ENCODE measurements around the gene CPD. TPM values are rescaled to one million over a fixed set of nuclear protein-coding genes. Genes with fewer than 3 reads are reported as not detected.
A peak's percentile ranks its signal among the peaks of the same experiment; 100 is the strongest.

CPD gene
- total and polyA plus RNA-seq, 2 of the 13 experiments (the other 11 are each of a cell fraction or from before 2014, with no cell fraction given) = 46.1 to 72.3 TPM

DNA sequence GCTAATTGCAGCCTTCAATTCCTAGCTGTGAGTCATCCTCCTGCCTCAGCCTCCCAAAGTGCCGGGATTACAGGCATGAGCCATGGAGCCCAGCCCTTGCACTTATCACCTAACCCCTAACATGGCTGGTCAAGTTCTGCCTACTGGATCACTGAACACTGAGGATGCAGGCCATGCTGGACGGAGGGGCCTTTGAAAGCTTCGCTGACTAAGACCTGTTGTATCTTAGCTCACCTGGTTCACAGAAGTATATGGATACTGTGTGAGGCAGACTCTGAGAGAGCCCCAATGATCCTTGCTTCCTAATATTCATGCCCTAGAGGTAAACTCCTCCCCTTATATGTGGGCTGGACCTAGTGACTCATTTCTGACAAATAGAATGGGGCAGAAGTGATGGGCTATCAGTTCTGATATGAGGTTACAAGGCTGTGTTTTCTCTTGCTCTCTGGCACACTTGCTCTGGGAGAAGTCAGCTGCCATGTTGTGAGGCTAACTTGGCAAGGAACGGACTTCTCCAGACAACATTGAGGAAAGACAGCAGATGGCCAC lies 33.1 kb upstream of the CPD start (continued):
- TF ChIP-seq, protein P1, sequence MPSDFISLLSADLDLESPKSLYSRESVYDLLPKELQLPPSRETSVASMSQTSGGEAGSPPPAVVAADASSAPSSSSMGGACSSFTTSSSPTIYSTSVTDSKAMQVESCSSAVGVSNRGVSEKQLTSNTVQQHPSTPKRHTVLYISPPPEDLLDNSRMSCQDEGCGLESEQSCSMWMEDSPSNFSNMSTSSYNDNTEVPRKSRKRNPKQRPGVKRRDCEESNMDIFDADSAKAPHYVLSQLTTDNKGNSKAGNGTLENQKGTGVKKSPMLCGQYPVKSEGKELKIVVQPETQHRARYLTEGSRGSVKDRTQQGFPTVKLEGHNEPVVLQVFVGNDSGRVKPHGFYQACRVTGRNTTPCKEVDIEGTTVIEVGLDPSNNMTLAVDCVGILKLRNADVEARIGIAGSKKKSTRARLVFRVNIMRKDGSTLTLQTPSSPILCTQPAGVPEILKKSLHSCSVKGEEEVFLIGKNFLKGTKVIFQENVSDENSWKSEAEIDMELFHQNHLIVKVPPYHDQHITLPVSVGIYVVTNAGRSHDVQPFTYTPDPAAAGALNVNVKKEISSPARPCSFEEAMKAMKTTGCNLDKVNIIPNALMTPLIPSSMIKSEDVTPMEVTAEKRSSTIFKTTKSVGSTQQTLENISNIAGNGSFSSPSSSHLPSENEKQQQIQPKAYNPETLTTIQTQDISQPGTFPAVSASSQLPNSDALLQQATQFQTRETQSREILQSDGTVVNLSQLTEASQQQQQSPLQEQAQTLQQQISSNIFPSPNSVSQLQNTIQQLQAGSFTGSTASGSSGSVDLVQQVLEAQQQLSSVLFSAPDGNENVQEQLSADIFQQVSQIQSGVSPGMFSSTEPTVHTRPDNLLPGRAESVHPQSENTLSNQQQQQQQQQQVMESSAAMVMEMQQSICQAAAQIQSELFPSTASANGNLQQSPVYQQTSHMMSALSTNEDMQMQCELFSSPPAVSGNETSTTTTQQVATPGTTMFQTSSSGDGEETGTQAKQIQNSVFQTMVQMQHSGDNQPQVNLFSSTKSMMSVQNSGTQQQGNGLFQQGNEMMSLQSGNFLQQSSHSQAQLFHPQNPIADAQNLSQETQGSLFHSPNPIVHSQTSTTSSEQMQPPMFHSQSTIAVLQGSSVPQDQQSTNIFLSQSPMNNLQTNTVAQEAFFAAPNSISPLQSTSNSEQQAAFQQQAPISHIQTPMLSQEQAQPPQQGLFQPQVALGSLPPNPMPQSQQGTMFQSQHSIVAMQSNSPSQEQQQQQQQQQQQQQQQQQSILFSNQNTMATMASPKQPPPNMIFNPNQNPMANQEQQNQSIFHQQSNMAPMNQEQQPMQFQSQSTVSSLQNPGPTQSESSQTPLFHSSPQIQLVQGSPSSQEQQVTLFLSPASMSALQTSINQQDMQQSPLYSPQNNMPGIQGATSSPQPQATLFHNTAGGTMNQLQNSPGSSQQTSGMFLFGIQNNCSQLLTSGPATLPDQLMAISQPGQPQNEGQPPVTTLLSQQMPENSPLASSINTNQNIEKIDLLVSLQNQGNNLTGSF (CRISPR knock-in tag; IDR thresholded peaks at IDR 0.05) = no peak
- TF ChIP-seq MBD4 (IDR thresholded peaks at IDR 0.05; ENCODE audit: borderline replicate concordance, low read length) = no peak
- TF ChIP-seq, protein P2, sequence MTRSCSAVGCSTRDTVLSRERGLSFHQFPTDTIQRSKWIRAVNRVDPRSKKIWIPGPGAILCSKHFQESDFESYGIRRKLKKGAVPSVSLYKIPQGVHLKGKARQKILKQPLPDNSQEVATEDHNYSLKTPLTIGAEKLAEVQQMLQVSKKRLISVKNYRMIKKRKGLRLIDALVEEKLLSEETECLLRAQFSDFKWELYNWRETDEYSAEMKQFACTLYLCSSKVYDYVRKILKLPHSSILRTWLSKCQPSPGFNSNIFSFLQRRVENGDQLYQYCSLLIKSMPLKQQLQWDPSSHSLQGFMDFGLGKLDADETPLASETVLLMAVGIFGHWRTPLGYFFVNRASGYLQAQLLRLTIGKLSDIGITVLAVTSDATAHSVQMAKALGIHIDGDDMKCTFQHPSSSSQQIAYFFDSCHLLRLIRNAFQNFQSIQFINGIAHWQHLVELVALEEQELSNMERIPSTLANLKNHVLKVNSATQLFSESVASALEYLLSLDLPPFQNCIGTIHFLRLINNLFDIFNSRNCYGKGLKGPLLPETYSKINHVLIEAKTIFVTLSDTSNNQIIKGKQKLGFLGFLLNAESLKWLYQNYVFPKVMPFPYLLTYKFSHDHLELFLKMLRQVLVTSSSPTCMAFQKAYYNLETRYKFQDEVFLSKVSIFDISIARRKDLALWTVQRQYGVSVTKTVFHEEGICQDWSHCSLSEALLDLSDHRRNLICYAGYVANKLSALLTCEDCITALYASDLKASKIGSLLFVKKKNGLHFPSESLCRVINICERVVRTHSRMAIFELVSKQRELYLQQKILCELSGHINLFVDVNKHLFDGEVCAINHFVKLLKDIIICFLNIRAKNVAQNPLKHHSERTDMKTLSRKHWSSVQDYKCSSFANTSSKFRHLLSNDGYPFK (CRISPR knock-in tag; IDR thresholded peaks at IDR 0.05; ENCODE audit: borderline replicate concordance) = no peak
- TF ChIP-seq TAF15 (IDR thresholded peaks at IDR 0.05; ENCODE audit: low read depth, low read length, poor library complexity, severe bottlenecking) = no peak
- 0 out of 2 replicates have a peak, but pooled peaks have one; percentile 28 for TF ChIP-seq ZFY (CRISPR knock-in tag; IDR thresholded peaks at IDR 0.05)
- no peak for TF ChIP-seq FOXC1 (CRISPR knock-in tag; IDR thresholded peaks at IDR 0.05; ENCODE audit: borderline replicate concordance)
- TF ChIP-seq SOX13 (IDR thresholded peaks at IDR 0.05) = no peak
- TF ChIP-seq SOX13 (CRISPR knock-in tag; conservative IDR thresholded peaks at IDR 0.05 in 1 of 2, IDR thresholded peaks at IDR 0.05 in 1 of 2) = peak in 1 of 2 experiments; percentile 33; a peak in 1 of 4 replicates
- no peak for TF ChIP-seq ZNF3 (CRISPR knock-in tag; IDR thresholded peaks at IDR 0.05)
- TF ChIP-seq MIER2 (CRISPR knock-in tag; IDR thresholded peaks at IDR 0.05) = no peak
- no peak for TF ChIP-seq ISL2 (CRISPR knock-in tag; IDR thresholded peaks at IDR 0.05)
- no peak for TF ChIP-seq RFX3 (CRISPR knock-in tag; IDR thresholded peaks at IDR 0.05)
- no peak for TF ChIP-seq ZNF207 (IDR thresholded peaks at IDR 0.05; ENCODE audit: borderline replicate concordance)
- peak; percentile 32; the same call in 1 of the 2 replicates for TF ChIP-seq KAT8 (CRISPR knock-in tag; IDR thresholded peaks at IDR 0.05)
- TF ChIP-seq ZFAT (CRISPR knock-in tag; conservative IDR thresholded peaks at IDR 0.05) = no peak
- no peak for TF ChIP-seq SMARCE1 (IDR thresholded peaks at IDR 0.05; ENCODE audit: borderline replicate concordance)
- TF ChIP-seq ZFP90 (CRISPR knock-in tag; IDR thresholded peaks at IDR 0.05; ENCODE audit: borderline replicate concordance) = no peak
- no peak for TF ChIP-seq NRL (CRISPR knock-in tag; IDR thresholded peaks at IDR 0.05; ENCODE audit: borderline replicate concordance)
- no peak for TF ChIP-seq TEAD3 (CRISPR knock-in tag; optimal IDR thresholded peaks at IDR 0.05; ENCODE audit: borderline replicate concordance)
- peak; percentile 46; the same call in 1 of the 2 replicates for TF ChIP-seq HOXA3 (CRISPR knock-in tag; IDR thresholded peaks at IDR 0.05)
- no peak for TF ChIP-seq ZNF224 (CRISPR knock-in tag; IDR thresholded peaks at IDR 0.05)
- peak; percentile 48; the same call in 1 of the 2 replicates for TF ChIP-seq ZNF331 (CRISPR knock-in tag; IDR thresholded peaks at IDR 0.05)
- TF ChIP-seq THAP11 (CRISPR knock-in tag; IDR thresholded peaks at IDR 0.05) = peak; percentile 18; the same call in 1 of the 2 replicates
